NCI-H1092 treated with DMSO at 0.1 percent for 48 hours (cell line): ENCODE results near the gene SLC49A3.
"Not testable (repeated sequence)": the region's sequence is repeated elsewhere in the genome, so short reads cannot be mapped to it uniquely, and the experiment has no call there.

Experiments used
- DNase-seq: peaks from one replicate; lab custom pipeline; 2025; lab: John Stamatoyannopoulos, UW

The SLC49A3 gene

DNA sequence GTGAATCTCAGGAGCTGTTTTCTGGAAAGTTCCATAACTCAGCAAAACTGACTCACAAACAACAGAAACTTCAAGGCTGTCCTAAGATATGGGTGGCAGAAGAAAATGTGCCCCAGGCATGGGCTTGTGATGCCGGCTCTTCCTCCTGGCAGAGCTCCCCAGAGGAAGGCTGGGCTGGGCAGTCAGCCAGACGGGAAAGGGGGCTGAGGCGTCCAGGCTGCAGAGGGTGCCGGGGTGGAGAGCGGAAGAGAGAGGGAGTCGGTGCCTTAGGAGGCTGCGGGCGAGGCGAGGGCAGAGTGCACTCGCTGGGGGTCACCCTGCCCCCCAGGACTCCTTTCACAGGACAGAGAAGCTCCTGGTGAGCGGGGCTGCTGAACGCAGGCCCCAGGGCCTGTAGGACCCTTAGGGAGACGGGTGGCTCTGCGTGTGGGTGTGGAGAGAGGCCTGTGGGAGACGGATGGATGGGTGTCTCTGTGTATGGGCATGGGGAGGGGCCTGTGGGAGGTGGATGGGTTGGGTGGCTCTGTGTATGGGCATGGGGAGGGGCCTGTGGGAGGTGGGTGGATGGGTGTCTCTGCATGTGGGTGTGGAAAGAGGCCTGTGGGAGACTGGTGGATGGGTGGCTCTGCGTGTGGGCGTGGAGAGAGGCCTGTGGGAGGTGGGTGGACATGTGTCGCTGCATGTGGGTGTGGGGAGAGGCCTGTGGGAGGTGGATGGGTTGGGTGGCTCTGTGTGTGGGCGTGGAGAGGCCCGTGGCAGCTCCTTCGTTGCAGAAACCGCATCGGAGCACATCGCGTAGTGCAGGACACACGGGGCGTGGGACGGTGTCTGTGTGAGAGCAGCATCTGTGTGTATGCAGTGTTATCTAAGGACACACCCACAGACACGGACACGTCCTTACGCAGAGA is 32.6 kb upstream of the SLC49A3 start:
- DNase-seq = no peak

DNA sequence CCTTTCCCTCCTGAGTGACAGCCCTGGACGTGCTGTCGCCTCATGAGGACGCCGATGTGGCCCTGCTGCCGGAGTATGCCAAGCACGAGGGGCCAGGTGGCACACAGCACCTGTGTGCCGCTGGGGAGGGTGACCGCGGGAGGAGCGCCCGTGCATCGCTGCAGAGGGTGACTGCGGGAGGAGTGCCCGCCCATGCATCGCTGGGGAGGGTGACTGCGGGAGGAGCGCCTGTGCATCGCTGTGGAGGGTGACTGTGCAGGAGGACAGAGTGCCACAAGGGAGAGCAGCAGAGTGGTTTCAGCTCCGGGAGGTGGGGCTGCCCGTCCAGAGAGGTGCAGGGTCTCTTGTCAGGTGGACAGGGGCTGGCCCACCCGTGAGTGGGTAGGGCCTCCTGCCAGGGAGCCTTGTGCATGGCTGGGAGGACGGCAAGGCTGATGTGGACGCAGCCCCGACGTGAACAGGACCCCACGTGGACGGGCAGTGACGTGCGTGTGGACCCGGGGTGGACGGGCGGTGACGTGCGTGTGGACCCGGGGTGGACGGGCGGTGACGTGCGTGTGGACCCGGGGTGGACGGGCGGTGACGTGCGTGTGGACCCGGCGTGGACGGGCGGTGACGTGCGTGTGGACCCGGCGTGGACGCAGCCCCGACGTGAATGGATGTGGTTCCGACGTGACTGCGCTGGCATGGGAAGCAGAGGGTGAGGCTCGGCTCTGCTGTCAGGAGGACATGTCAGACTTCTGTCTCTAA is 31.3 kb upstream of the SLC49A3 start:
- DNase-seq = no peak

GRCh38 chr4:718460-718859 is 29.5 kb upstream of the SLC49A3 start:
- DNase-seq = no peak

GRCh38 chr4:717601-718320 is 28.8 kb upstream of the SLC49A3 start:
- DNase-seq = no peak

GRCh38 chr4:714087-714486 is 25.1 kb upstream of the SLC49A3 start:
- no peak for DNase-seq

GRCh38 chr4:712916-713632 is 24.1 kb upstream of the SLC49A3 start:
- no peak for DNase-seq

DNA sequence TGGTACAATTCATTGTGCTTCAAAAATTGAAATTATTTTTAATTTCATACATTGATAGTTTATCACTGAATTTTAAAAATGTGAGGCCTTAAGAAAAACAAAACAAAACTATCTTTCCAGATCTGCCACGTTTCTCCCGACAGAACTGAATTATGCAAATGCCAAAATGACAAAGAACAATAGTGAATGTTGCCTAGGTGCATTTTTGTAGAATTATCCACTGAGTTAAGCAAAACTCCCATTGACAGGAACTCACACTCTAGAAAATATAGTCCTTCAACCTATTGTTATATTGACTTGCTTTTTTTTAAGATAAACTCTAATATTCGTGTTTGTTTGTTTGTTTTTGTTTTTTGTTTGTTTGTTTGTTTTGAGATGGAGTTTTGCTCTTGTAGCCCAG is 23.1 kb upstream of the SLC49A3 start:
- DNase-seq = no peak

- no peak for DNase-seq
Measured at GRCh38 chr4:710916-711315, 22.0 kb upstream of the SLC49A3 start.

DNA sequence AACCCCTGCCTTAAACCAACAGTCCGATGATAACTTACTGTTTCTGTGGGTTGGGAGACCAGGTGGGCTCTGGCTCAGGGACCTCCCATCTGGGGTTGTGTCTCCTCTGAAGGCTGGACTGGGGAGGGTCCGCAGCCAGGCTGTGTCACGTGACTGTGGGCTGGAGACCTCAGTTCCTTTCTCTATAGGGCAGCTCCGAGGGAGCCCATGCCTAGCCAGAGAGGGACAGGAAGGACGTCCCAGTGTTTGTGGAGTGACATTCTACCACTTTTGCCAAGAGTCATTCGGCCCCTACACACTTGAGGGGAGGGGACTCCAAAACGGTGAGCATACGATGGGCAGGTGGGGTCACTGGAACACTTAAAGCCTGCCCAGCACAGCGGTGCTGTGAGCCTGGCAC is 21.2 kb upstream of the SLC49A3 start:
- DNase-seq = no peak

GRCh38 chr4:709348-709747 is 20.4 kb upstream of the SLC49A3 start:
- no peak for DNase-seq

- no peak for DNase-seq
Measured at GRCh38 chr4:708631-708933, 19.6 kb upstream of the SLC49A3 start.

GRCh38 chr4:707929-708630 is 19.1 kb upstream of the SLC49A3 start:
- no peak for DNase-seq

DNA sequence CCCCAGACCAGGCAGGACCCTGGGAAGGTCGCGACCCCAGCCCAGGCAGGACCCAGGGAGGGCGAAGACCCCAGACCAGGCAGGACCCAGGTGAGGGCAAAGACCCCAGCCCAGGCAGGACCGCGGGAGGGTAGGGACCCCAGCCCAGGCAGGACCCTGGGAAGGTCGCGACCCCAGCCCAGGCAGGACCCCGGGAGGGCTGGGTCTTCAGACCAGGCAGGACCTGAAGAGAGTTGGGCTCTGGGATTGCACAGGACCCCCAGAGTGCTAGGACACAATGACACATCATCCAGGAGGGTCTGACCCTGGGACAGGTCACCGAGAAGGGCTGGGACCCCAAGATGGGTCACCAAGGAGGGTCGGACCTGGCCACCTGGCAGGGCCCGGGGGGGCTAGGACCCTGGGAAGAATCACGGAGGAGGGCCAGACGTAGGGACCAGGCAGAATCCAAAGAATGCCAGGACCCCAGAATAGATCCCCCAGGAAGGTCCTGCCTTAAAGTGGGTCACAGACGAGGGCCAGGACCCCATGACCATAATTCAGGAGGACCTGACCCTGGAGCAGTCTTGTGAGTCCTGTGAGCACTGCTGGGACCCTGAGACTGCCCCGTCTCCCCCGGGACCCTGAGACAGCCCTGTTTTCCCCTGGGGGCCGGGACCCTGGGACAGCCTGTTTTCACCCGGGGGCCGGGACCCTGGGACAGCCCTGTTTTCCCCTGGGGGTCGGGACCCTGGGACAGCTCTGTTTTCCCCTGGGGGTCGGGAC is 18.1 kb upstream of the SLC49A3 start:
- DNase-seq = no peak

DNA sequence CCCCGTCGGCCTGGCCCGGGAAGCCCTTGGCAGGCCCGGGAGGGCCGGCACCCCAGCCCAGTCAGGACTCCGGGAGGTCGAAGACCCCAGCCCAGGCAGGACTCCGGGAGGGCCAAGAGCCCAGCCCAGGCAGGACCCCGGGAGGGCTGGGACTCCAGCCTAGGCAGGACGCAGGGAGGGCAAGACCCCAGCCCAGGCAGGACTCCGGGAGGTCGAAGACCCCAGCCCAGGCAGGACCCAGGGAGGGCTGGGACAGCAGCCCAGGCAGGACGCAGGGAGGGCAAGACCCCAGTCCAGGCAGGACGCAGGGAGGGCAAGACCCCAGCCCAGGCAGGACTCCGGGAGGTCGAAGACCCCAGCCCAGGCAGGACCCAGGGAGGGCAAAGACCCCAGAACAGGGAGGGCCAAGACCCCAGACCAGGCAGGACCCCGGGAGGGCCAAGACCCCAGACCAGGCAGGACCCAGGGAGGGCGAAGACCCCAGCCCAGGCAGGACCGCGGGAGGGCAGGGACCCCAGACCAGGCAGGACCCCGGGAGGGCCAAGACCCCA is 17.2 kb upstream of the SLC49A3 start:
- not testable (repeated sequence) for DNase-seq

DNA sequence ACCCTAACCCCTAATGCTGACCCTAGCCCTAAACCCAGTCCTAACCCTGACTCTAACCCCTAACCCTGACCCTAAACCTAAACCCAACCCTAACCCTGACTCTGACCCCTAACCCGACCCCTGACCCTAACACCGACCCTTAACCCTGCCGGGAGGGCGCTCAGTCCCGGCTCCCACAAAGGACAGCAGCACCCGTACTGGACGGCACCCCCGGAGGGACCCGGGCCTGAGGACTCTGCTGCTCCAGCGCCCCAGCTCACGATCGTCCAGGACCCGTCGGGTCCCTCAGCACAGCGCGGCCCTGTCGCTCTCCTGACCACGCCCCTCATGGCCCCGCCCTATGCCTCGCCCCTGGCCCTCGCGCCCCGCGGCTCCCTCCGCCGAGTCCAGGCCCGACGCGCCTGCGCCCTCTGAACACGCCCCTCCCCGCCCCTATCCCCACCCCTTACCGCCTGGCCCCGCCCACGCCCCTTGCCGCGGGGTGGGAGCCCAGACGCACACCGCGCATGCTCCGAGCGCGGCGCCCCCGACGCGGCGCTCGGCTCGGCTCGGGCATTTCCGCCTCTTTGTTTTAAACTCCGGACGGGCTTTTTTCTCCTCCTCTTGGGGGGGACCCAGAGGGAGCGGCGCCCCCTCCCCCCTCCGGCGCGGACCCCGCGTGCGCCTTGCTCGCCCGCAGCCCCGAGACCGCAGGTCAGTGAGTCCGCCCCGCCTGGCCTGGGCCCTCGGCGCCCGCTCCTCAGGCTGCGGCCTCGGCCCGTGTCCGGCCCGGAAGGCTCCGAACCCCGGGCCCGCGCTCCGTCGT is 16.5 kb upstream of the SLC49A3 start, which contains the start of gene PCGF3:
PCGF3 (plus strand) TSS at position 555 of the 805 bp plus-strand sequence. CDS start 27,849 bp downstream, outside the sequence.
- peak; percentile 90 for DNase-seq

DNA sequence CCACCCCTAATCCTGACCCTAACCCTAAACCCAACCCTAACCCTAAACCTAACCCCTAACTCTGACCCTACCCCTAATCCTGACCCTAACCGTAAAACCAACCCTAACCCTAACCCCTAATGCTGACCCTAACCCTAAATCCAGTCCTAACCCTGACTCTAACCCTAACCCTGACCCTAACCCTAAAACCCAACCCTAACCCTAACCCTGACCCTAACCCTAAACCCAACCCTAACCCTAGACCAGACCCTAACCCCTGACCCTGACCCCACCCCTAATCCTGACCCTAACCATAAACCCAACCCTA is 16.0 kb upstream of the SLC49A3 start:
- DNase-seq = no peak

DNA sequence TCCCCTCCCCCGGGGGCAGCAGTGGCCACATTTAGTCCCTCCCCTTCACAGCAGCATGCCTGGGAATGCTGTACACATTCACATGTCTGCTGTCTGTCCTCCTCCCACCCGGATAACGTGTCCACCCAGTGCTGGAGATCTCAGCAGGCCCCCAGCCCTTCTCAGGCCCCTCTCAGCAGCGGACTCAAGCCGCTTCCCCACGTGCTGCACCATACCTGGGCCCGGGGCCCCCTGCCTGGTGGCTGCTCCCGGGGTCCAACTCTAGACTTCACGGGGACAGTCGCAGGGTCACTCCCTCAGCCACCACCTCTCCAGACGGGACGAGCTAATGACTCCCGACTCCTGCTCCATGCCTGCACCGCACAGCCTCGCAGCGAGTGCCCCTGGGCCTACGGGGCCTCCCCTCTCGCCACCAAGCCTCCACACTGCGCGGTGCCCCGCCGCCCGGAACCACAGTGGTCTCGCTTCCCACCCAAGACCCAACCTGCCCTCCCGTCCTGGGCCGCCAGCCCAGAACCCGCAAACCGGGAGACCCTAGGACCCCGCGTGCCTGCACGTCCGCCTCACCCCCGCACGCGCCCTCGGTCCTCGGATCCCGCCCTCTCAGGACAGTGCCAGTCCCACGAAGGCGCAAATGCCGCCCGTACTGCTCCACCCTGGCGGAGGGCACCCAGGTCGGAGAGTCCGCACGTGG is 15.4 kb upstream of the SLC49A3 start:
- DNase-seq = no peak

- no peak for DNase-seq
Measured at GRCh38 chr4:703336-704197, 14.6 kb upstream of the SLC49A3 start.
